AG04450 (cell line): Measurements from ENCODE around the gene PRRG4. TPM values are rescaled to one million over a fixed set of nuclear protein-coding genes. Genes with fewer than 3 reads are reported as not detected.

Experiments
- CTCF ChIA-PET: fragments of 300-600, 350-600 bp; formaldehyde crosslinking; extraction: SDS; loops from one replicate; lab custom pipeline; 2022; ENCODE audit warnings: antibody characterized with exemption, inconsistent platforms; lab: Charles Lee
- POLR2A ChIA-PET: fragments of 350-600 bp; formaldehyde crosslinking; extraction: SDS; loops from one replicate; lab custom pipeline; 2021; ENCODE audit warnings: antibody characterized with exemption, inconsistent platforms; lab: Yijun Ruan, JAX
- DNase-seq: peaks from one replicate; pipeline ENCODE4 v3.0.0-alpha.2; 2011; ENCODE audit warnings: low read depth, low spot score
- H3K27ac ChIP-seq: one replicate; pipeline ENCODE4 v1.5.1; 2012; ENCODE audit warnings: low read depth, low read length, control low read depth
- H3K27me3 ChIP-seq: one replicate; pipeline ENCODE4 v1.6.0; 2012; ENCODE audit warnings: low read length; ENCODE audit not compliant: control insufficient read depth, insufficient read depth
- H3K4me3 ChIP-seq: 2 replicates; pipeline ENCODE4 v1.5.1; 2011; ENCODE audit warnings: mild to moderate bottlenecking, low read depth, low read length, control low read depth
- H3K9me3 ChIP-seq: 2 replicates; pipeline ENCODE4 v1.5.1; 2012; ENCODE audit warnings: low read length; ENCODE audit not compliant: control insufficient read depth, insufficient read depth
- polyA plus RNA-seq: library from polyadenylated mRNA; depleted of rRNA; stranded (reverse); fragments of >200 nt; gene quantifications from 2 replicates; pipeline ENCODE4 v1.2.3, GENCODE V29; 2011
- TF ChIP-seq, protein P1 (sequence below): IDR thresholded peaks from 2 replicates; pipeline ENCODE4 v1.5.1; 2011; ENCODE audit warnings: low read depth, low read length, control low read depth, inconsistent platforms

Gene PRRG4
- polyA plus RNA-seq, 1 experiment: not detected

GRCh38 chr11:32890843-32891656 lies 61.3 kb downstream of the PRRG4 start:
- POLR2A ChIA-PET: no interaction called here
- Histone ChIP-seq H3K4me3 (no peak overlapping the region), H3K9me3 (peaks cover 5% of the 10 kb centered on the region; the same call in 1 of the 2 replicates), H3K27me3 (no peaks in the 10 kb centered on the region), H3K27ac (no peak overlapping the region)
- TF ChIP-seq, protein P1, sequence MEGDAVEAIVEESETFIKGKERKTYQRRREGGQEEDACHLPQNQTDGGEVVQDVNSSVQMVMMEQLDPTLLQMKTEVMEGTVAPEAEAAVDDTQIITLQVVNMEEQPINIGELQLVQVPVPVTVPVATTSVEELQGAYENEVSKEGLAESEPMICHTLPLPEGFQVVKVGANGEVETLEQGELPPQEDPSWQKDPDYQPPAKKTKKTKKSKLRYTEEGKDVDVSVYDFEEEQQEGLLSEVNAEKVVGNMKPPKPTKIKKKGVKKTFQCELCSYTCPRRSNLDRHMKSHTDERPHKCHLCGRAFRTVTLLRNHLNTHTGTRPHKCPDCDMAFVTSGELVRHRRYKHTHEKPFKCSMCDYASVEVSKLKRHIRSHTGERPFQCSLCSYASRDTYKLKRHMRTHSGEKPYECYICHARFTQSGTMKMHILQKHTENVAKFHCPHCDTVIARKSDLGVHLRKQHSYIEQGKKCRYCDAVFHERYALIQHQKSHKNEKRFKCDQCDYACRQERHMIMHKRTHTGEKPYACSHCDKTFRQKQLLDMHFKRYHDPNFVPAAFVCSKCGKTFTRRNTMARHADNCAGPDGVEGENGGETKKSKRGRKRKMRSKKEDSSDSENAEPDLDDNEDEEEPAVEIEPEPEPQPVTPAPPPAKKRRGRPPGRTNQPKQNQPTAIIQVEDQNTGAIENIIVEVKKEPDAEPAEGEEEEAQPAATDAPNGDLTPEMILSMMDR: no peak
- CTCF ChIA-PET: no interaction called here
- no peak for DNase-seq

GRCh38 chr11:32891657-32892354 lies 62.1 kb downstream of the PRRG4 start:
- Histone ChIP-seq H3K9me3 (peaks cover 5% of the 10 kb centered on the region; the same call in 1 of the 2 replicates), H3K27me3 (no peaks in the 10 kb centered on the region), H3K4me3 (peak overlapping the region; percentile 78), H3K27ac (no peak overlapping the region)
- DNase-seq: no peak
- ChIA-PET POLR2A (interaction anchor here (1.0 kb wide), 1 partner anchor 13 kb away, joined by 3 read pairs; no protein-coding TSS in a partner anchor), CTCF (interaction anchor here (1.3 to 1.9 kb wide), 2 partner anchors 64 to 83 kb away, joined by 3 to 9 read pairs; no protein-coding TSS in a partner anchor)
- TF ChIP-seq, protein P1: no peak

- CTCF ChIA-PET: interaction anchor here (0.6 to 1.9 kb wide), 5 partner anchors 16 to 86 kb away, joined by 3 to 9 read pairs (median 3); no protein-coding TSS in a partner anchor
- Histone ChIP-seq H3K9me3 (peaks cover 5% of the 10 kb centered on the region; the same call in 1 of the 2 replicates), H3K27ac (peak within 1 kb of the TSS; percentile 79), H3K4me3 (peak within 1 kb of the TSS; percentile 78), H3K27me3 (no peaks in the 10 kb centered on the region)
- POLR2A ChIA-PET: interaction anchor here (0.9 to 1.0 kb wide), 2 partner anchors 12 to 62 kb away, joined by 3 read pairs; no protein-coding TSS in a partner anchor
- DNase-seq: no peak
- TF ChIP-seq, protein P1: no peak
Measured at GRCh38 chr11:32892355-32893092, 62.8 kb downstream of the PRRG4 start, which contains the start of gene QSER1. QSER1 (plus strand) TSS chr11:32892811; CDS start chr11:32893126, 315 bp downstream.

DNA sequence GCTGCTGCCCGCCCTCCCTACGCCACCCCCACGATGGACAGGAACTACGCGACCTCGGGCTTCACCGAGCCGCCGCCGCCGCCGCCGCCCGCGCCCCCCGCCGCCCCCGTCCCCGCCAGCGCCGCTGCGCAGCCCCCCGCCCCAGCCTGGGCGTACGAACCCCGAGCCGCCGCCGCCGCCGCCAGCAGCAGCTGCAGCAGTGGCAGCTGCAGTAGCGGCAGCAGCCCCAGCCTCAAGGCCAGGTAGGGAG lies 63.3 kb downstream of the PRRG4 start:
- no peak overlapping the region for H3K27ac ChIP-seq
- H3K9me3 ChIP-seq: peaks cover 3% of the 10 kb centered on the region; the same call in 1 of the 2 replicates
- peak overlapping the region; percentile 78 for H3K4me3 ChIP-seq
- ChIA-PET CTCF (interaction anchor here (0.6 to 1.9 kb wide), 5 partner anchors 12 to 85 kb away, joined by 3 to 9 read pairs (median 3); no protein-coding TSS in a partner anchor), POLR2A (interaction anchor here (0.9 kb wide), 1 partner anchor 62 kb away, joined by 3 read pairs; no protein-coding TSS in a partner anchor)
- H3K27me3 ChIP-seq: no peaks in the 10 kb centered on the region
- no peak for DNase-seq
- TF ChIP-seq, protein P1: no peak
